ENCODE results near the gene SELENOS. TPM values are rescaled to one million over a fixed set of nuclear protein-coding genes. Genes with fewer than 3 reads are reported as not detected.

SELENOS gene
- total and polyA plus RNA-seq, 9 of the 15 experiments (the other 6 are each of a cell fraction or from before 2014, with no cell fraction given): 24.9 to 57.4 (median 47.9) TPM

GRCh38 chr15:101294731-101295606 is 17.7 kb upstream of the SELENOS start, which contains the start of gene SNRPA1 (continued):
- TF ChIP-seq NONO (IDR thresholded peaks at IDR 0.05; ENCODE audit: low read depth in 2 of 2, low read length in 1 of 2) (peak; percentile 32 to 33; a peak in 2 of 4 replicates), RBBP5 (IDR thresholded peaks at IDR 0.05; ENCODE audit: borderline replicate concordance, insufficient read depth, low read length, poor library complexity, severe bottlenecking) (peak; percentile 96), ZBTB5 (IDR thresholded peaks at IDR 0.05) (no peak), ZNF175 (CRISPR knock-in tag; IDR thresholded peaks at IDR 0.05; ENCODE audit: low read depth) (0 out of 2 replicates have a peak, but pooled peaks have one; percentile 27), ARID2 (IDR thresholded peaks at IDR 0.05) (no peak), E2F5 (CRISPR knock-in tag; IDR thresholded peaks at IDR 0.05) (0 out of 2 replicates have a peak, but pooled peaks have one; percentile 71), USF1 (CRISPR knock-in tag; IDR thresholded peaks at IDR 0.05) (peak; percentile 50), L3MBTL2 (IDR thresholded peaks at IDR 0.05) (peak; percentile 90), NR2C2 (CRISPR knock-in tag; IDR thresholded peaks at IDR 0.05) (no peak; the same call in none of the 2 replicates), NR2C2 (tag; IDR thresholded peaks at IDR 0.05) (peak; percentile 85), SAFB (IDR thresholded peaks at IDR 0.05; ENCODE audit: borderline replicate concordance, low read depth, low read length) (no peak; the same call in 1 of the 2 replicates)

All from K562 (cell line).